KMS-11 (cell line): ENCODE data around the gene PKD1L1.

Experiments used
- H2AFZ ChIP-seq: fragments of 200-600 bp; sonication (generic); 2 replicates; pipeline ENCODE4 v1.6.1; 2016; ENCODE audit warnings: antibody characterized with exemption, mixed run types, low read depth
- H3K27ac ChIP-seq: fragments of 200-600 bp; sonication (generic); 2 replicates; pipeline ENCODE4 v1.6.1; 2016; ENCODE audit warnings: mild to moderate bottlenecking, mixed run types
- H3K27me3 ChIP-seq: fragments of 200-600 bp; sonication (generic); 2 replicates; pipeline ENCODE4 v1.6.1; 2017; ENCODE audit warnings: mild to moderate bottlenecking, low read depth, mixed run types, moderate library complexity; ENCODE audit not compliant: insufficient read depth
- H3K36me3 ChIP-seq: fragments of 200-600 bp; sonication (generic); 2 replicates; pipeline ENCODE4 v1.6.1; 2017; ENCODE audit warnings: mild to moderate bottlenecking, mixed run types; ENCODE audit not compliant: insufficient read depth
- H3K4me1 ChIP-seq: fragments of 200-600 bp; sonication (generic); 2 replicates; pipeline ENCODE4 v1.6.1; 2016; ENCODE audit warnings: mild to moderate bottlenecking, low read depth, mixed run types; ENCODE audit not compliant: poor library complexity, severe bottlenecking
- H3K4me2 ChIP-seq: fragments of 200-600 bp; sonication (generic); 2 replicates; pipeline ENCODE4 v1.7.0; 2016; ENCODE audit warnings: mild to moderate bottlenecking, mixed run types
- H3K4me3 ChIP-seq: fragments of 200-600 bp; sonication (generic); IDR thresholded peaks from 2 replicates; pipeline ENCODE4 v1.6.1; 2017; ENCODE audit warnings: low read depth, low read length, mixed read lengths; ENCODE audit not compliant: insufficient read depth
- H3K79me2 ChIP-seq: fragments of 200-600 bp; sonication (generic); 2 replicates; pipeline ENCODE4 v1.6.1; 2016; ENCODE audit warnings: low read depth, mixed run types; ENCODE audit not compliant: insufficient read depth
- H3K9ac ChIP-seq: fragments of 200-600 bp; sonication (generic); 2 replicates; pipeline ENCODE4 v1.6.1; 2016; ENCODE audit warnings: mild to moderate bottlenecking, mixed run types
- H4K20me1 ChIP-seq: fragments of 200-600 bp; sonication (generic); 2 replicates; pipeline ENCODE4 v1.6.1; 2016; ENCODE audit warnings: mild to moderate bottlenecking, mixed run types; ENCODE audit not compliant: insufficient read depth
- CTCF ChIP-seq: fragments of 200-600 bp; sonication (generic); conservative IDR thresholded peaks from 2 replicates; pipeline ENCODE4 v1.6.1; 2017; ENCODE audit warnings: low read depth, mild to moderate bottlenecking, antibody characterized with exemption, low read length, moderate library complexity, mixed read lengths

Gene PKD1L1

GRCh38 chr7:47827351-47827756 is 120.9 kb downstream of the PKD1L1 start:
- H4K20me1 ChIP-seq: no peaks in the 10 kb centered on the region
- no peak overlapping the region for H3K4me2 ChIP-seq
- no peaks in the 10 kb centered on the region for H3K4me1 ChIP-seq
- H3K79me2 ChIP-seq: no peaks in the 10 kb centered on the region
- no peaks in the 10 kb centered on the region for H3K27me3 ChIP-seq
- no peak for TF ChIP-seq CTCF
- H3K4me3 ChIP-seq: no peak overlapping the region
- no peak overlapping the region for H2AFZ ChIP-seq
- H3K36me3 ChIP-seq: no peaks in the 10 kb centered on the region
- no peak overlapping the region for H3K9ac ChIP-seq
- H3K27ac ChIP-seq: no peak overlapping the region

- H3K79me2 ChIP-seq: no peaks in the 10 kb centered on the region
- no peaks in the 10 kb centered on the region for H3K36me3 ChIP-seq
- H4K20me1 ChIP-seq: no peaks in the 10 kb centered on the region
- no peak overlapping the region for H3K9ac ChIP-seq
- H3K4me2 ChIP-seq: no peak overlapping the region
- H3K4me3 ChIP-seq: no peak overlapping the region
- H2AFZ ChIP-seq: no peak overlapping the region
- no peak overlapping the region for H3K27ac ChIP-seq
- TF ChIP-seq CTCF: no peak
- H3K4me1 ChIP-seq: no peaks in the 10 kb centered on the region
- H3K27me3 ChIP-seq: no peaks in the 10 kb centered on the region
Observed at GRCh38 chr7:47826754-47827153, 121.5 kb downstream of the PKD1L1 start.

GRCh38 chr7:47819607-47819920 is 128.7 kb downstream of the PKD1L1 start:
- TF ChIP-seq CTCF: peak; percentile 70
- Histone ChIP-seq H4K20me1 (no peaks in the 10 kb centered on the region), H3K9ac (no peak overlapping the region), H3K27me3 (no peaks in the 10 kb centered on the region), H3K79me2 (no peaks in the 10 kb centered on the region), H3K36me3 (no peaks in the 10 kb centered on the region), H3K4me3 (no peak overlapping the region), H3K4me2 (no peak overlapping the region), H2AFZ (no peak overlapping the region), H3K4me1 (no peaks in the 10 kb centered on the region), H3K27ac (no peak overlapping the region)

- Histone ChIP-seq H3K9ac (no peak overlapping the region), H3K36me3 (no peaks in the 10 kb centered on the region), H3K4me3 (no peak overlapping the region), H3K79me2 (no peaks in the 10 kb centered on the region), H4K20me1 (no peaks in the 10 kb centered on the region), H3K27me3 (no peaks in the 10 kb centered on the region), H3K4me1 (no peaks in the 10 kb centered on the region), H3K4me2 (no peak overlapping the region), H3K27ac (no peak overlapping the region), H2AFZ (no peak overlapping the region)
- peak; percentile 99 for TF ChIP-seq CTCF
Observed at GRCh38 chr7:47818796-47819606, 129.3 kb downstream of the PKD1L1 start.
